HEK293 (cell line): ENCODE data around the gene RRP1B.

Source experiments
- CTCF ChIA-PET: fragments of 350-600 bp; formaldehyde crosslinking; extraction: SDS; loops from one replicate; lab custom pipeline; 2021; ENCODE audit warnings: antibody characterized with exemption; lab: Yijun Ruan, JAX
- POLR2A ChIA-PET: fragments of 300-600 bp; formaldehyde crosslinking; extraction: SDS; loops from one replicate; lab custom pipeline; 2020; ENCODE audit warnings: antibody characterized with exemption, inconsistent platforms; lab: Yijun Ruan, JAX
- H3K27ac ChIP-seq: fragments of 200-500 bp; sonication (Bioruptor generic); 2 replicates; pipeline ENCODE4 v1.5.1; 2014; ENCODE audit warnings: low read depth, low read length, control low read depth, inconsistent platforms; ENCODE audit errors: extremely low read depth
- H3K36me3 ChIP-seq, 2 experiments: fragments of 200-500 bp in 1 of 2; sonication (Bioruptor generic) in 1 of 2; 1 replicate in 1 of 2; 2 replicates in 1 of 2; pipeline ENCODE4 v1.5.1; 2014 to 2017; ENCODE audit warnings: inconsistent platforms in 2 of 2, low read length in 2 of 2; ENCODE audit not compliant: control insufficient read depth in 2 of 2, insufficient read depth in 1 of 2
- H3K4me1 ChIP-seq: fragments of 200-500 bp; sonication (Bioruptor generic); 2 replicates; pipeline ENCODE4 v1.5.1; 2014; ENCODE audit warnings: mild to moderate bottlenecking, low read length, inconsistent platforms; ENCODE audit not compliant: control insufficient read depth, insufficient read depth
- H3K4me3 ChIP-seq: 2 replicates; pipeline ENCODE4 v1.5.1; 2011; ENCODE audit warnings: low read depth, mild to moderate bottlenecking, control low read depth, low read length, moderate library complexity
- H3K9me3 ChIP-seq: fragments of 200-500 bp; sonication (Bioruptor generic); 2 replicates; pipeline ENCODE4 v1.5.1; 2014; ENCODE audit warnings: low read depth, low read length, inconsistent platforms; ENCODE audit not compliant: control insufficient read depth, insufficient read depth
- KLF1 ChIP-seq: fragments of 450-650 bp; formaldehyde crosslinking; IDR thresholded peaks from 2 replicates; pipeline ENCODE4 v1.5.1; 2016; ENCODE audit warnings: missing biosample characterization, missing genetic modification characterization
- MYNN ChIP-seq: fragments of 450-650 bp; formaldehyde crosslinking; IDR thresholded peaks from 2 replicates; pipeline ENCODE4 v1.5.1; 2016; ENCODE audit warnings: missing biosample characterization, missing genetic modification characterization, borderline replicate concordance
- SETDB1 ChIP-seq: IDR thresholded peaks from one replicate; pipeline ENCODE4 v1.6.1; 2017; ENCODE audit warnings: mild to moderate bottlenecking, low read length, moderate library complexity, mixed read lengths; ENCODE audit not compliant: insufficient read length
- ZFP41 ChIP-seq: fragments of 450-650 bp; formaldehyde crosslinking; IDR thresholded peaks from 2 replicates; pipeline ENCODE4 v1.5.1; 2016; ENCODE audit warnings: missing biosample characterization, missing genetic modification characterization, borderline replicate concordance
- ZNF138 ChIP-seq: fragments of 450-650 bp; formaldehyde crosslinking; IDR thresholded peaks from 2 replicates; pipeline ENCODE4 v1.5.1; 2016; ENCODE audit warnings: missing biosample characterization, missing genetic modification characterization, borderline replicate concordance
- ZNF335 ChIP-seq: fragments of 450-650 bp; formaldehyde crosslinking; conservative IDR thresholded peaks from 2 replicates; pipeline ENCODE4 v1.5.1; 2016; ENCODE audit warnings: missing biosample characterization, missing genetic modification characterization
- ZNF394 ChIP-seq: fragments of 450-650 bp; formaldehyde crosslinking; IDR thresholded peaks from 2 replicates; pipeline ENCODE4 v1.5.1; 2016; ENCODE audit warnings: missing biosample characterization, missing genetic modification characterization, mild to moderate bottlenecking, moderate library complexity, borderline replicate concordance
- ZNF416 ChIP-seq: fragments of 450-650 bp; formaldehyde crosslinking; IDR thresholded peaks from 2 replicates; pipeline ENCODE4 v1.5.1; 2016; ENCODE audit warnings: missing biosample characterization, missing genetic modification characterization
- ZNF423 ChIP-seq: fragments of 450-650 bp; formaldehyde crosslinking; IDR thresholded peaks from 2 replicates; pipeline ENCODE4 v1.5.1; 2016; ENCODE audit warnings: missing biosample characterization, missing genetic modification characterization
- ZNF560 ChIP-seq: fragments of 450-650 bp; formaldehyde crosslinking; IDR thresholded peaks from 2 replicates; pipeline ENCODE4 v1.5.1; 2017; ENCODE audit warnings: missing biosample characterization, missing genetic modification characterization, borderline replicate concordance
- ZNF561 ChIP-seq: fragments of 450-650 bp; IDR thresholded peaks from 2 replicates; pipeline ENCODE4 v1.5.1; 2018; ENCODE audit warnings: missing biosample characterization, missing genetic modification characterization, borderline replicate concordance
- ZNF571 ChIP-seq: fragments of 450-650 bp; formaldehyde crosslinking; IDR thresholded peaks from 2 replicates; pipeline ENCODE4 v1.5.0; 2017; ENCODE audit warnings: missing biosample characterization, missing genetic modification characterization
- ZNF610 ChIP-seq: fragments of 450-650 bp; formaldehyde crosslinking; IDR thresholded peaks from 2 replicates; pipeline ENCODE4 v1.5.1; 2016; ENCODE audit warnings: missing biosample characterization, missing genetic modification characterization, borderline replicate concordance
- ZNF707 ChIP-seq: fragments of 450-650 bp; formaldehyde crosslinking; IDR thresholded peaks from 2 replicates; pipeline ENCODE4 v1.5.1; 2016; ENCODE audit warnings: missing biosample characterization, missing genetic modification characterization
- ZNF792 ChIP-seq: fragments of 450-650 bp; formaldehyde crosslinking; IDR thresholded peaks from 2 replicates; pipeline ENCODE4 v1.5.1; 2016; ENCODE audit warnings: missing biosample characterization, missing genetic modification characterization
- ZNF830 ChIP-seq: fragments of 450-650 bp; IDR thresholded peaks from 2 replicates; pipeline ENCODE4 v1.5.0; 2018; ENCODE audit warnings: missing biosample characterization, missing genetic modification characterization, low read depth, mild to moderate bottlenecking, moderate library complexity
- TF ChIP-seq, protein P1 (sequence below): fragments of 450-650 bp; formaldehyde crosslinking; IDR thresholded peaks from 2 replicates; pipeline ENCODE4 v1.5.1; 2016; ENCODE audit warnings: missing biosample characterization, missing genetic modification characterization, borderline replicate concordance
- TF ChIP-seq, protein P2 (sequence below): fragments of 450-650 bp; formaldehyde crosslinking; IDR thresholded peaks from 2 replicates; pipeline ENCODE4 v1.5.1; 2016; ENCODE audit warnings: missing biosample characterization, missing genetic modification characterization
- TF ChIP-seq, protein P3 (sequence below): fragments of 450-650 bp; formaldehyde crosslinking; IDR thresholded peaks from 2 replicates; pipeline ENCODE4 v1.5.1; 2016; ENCODE audit warnings: missing biosample characterization, missing genetic modification characterization
- TF ChIP-seq, protein P4 (sequence below): fragments of 450-650 bp; formaldehyde crosslinking; IDR thresholded peaks from 2 replicates; pipeline ENCODE4 v1.5.1; 2016; ENCODE audit warnings: missing biosample characterization, missing genetic modification characterization
- TF ChIP-seq, protein P5 (sequence below): fragments of 450-650 bp; formaldehyde crosslinking; IDR thresholded peaks from 2 replicates; pipeline ENCODE4 v1.5.1; 2016; ENCODE audit warnings: missing biosample characterization, missing genetic modification characterization

RRP1B gene

DNA sequence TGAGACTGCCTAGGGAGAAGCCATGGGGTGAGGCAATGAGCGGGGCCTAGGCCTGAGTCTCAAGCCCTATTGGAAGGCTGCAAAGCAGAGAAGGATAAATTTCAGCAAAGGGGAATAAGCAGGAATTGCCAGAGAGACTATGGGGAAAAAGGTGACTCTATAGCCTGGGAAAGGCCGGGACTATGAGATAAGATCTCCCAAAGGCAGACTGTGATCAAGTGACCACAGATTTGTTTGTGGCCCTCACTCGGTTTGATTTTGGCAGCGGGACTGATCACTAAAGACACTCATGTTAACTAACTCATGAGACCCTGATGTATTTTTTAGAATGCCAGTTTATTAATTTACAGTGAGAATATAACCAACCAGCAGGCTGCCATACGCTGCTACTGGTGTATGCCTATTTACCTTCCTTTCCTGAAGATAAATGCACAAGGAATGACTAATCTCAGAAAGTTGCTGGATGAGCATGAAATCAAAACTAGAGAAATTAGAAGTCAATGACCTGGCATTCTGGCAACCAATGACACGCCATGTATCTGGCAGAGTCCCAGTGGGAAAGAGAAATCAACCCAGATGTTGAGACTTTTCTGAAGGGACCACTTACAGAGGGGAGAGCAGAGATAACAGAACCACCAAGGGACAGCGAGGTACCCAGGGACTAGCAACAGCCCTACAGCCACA is 4.4 kb upstream of the RRP1B start:
- no peak overlapping the region for H3K27ac ChIP-seq
- POLR2A ChIA-PET: no interaction called here
- no peak for TF ChIP-seq MYNN (tag by site-specific recombination)
- no peak overlapping the region for H3K4me3 ChIP-seq
- no peaks in the 10 kb centered on the region for H3K36me3 ChIP-seq
- H3K4me1 ChIP-seq: no peaks in the 10 kb centered on the region
- no peaks in the 10 kb centered on the region for H3K9me3 ChIP-seq
- CTCF ChIA-PET: no interaction called here

DNA sequence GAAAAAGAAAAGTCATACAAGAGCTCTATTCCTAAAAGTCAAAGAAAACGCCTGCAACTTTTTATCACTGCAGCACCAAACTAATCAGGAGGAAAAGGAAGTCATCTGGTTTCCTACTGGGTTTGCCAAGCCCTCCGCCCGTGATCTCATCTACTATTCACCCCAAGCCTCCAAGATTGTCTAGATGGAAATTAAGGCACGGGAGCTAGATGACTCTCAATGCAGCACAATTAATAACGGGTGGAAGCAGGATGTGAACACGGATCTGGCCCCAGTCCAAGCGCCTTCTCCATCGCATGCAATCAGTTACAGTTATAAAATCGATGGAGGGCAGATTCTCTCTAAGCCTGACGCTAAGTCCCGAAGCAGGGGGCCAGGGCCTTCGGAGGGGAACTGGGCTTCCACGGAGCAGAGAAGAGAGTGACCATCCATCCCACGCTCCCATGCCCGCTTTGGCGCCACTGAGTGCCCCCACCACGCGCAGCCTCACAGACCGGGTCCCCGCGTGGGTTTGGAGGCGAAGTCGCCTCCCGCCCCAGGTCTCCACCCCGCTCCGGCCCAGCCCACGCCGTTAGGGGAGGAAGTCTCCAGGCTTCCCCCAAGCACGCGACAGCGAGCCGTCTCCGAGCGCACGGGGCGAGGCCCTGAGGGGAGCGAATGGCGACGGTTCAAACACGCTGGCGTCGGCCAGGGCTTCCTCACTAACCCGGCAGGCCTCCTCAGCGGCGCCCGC is 1.8 kb upstream of the RRP1B start:
- no peak overlapping the region for H3K27ac ChIP-seq
- ChIA-PET CTCF (interaction anchor here (0.6 to 1.3 kb wide), 4 partner anchors 10 to 45 kb away, joined by 3 to 5 read pairs (median 4); no protein-coding TSS in a partner anchor), POLR2A (no interaction called here)
- H3K4me1 ChIP-seq: peaks cover 9% of the 10 kb centered on the region; the same call in 1 of the 2 replicates
- H3K9me3 ChIP-seq: no peaks in the 10 kb centered on the region
- no peak for TF ChIP-seq SETDB1
- TF ChIP-seq, protein P1, sequence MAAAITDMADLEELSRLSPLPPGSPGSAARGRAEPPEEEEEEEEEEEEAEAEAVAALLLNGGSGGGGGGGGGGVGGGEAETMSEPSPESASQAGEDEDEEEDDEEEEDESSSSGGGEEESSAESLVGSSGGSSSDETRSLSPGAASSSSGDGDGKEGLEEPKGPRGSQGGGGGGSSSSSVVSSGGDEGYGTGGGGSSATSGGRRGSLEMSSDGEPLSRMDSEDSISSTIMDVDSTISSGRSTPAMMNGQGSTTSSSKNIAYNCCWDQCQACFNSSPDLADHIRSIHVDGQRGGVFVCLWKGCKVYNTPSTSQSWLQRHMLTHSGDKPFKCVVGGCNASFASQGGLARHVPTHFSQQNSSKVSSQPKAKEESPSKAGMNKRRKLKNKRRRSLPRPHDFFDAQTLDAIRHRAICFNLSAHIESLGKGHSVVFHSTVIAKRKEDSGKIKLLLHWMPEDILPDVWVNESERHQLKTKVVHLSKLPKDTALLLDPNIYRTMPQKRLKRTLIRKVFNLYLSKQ (tag by site-specific recombination): no peak
- TF ChIP-seq, protein P2, sequence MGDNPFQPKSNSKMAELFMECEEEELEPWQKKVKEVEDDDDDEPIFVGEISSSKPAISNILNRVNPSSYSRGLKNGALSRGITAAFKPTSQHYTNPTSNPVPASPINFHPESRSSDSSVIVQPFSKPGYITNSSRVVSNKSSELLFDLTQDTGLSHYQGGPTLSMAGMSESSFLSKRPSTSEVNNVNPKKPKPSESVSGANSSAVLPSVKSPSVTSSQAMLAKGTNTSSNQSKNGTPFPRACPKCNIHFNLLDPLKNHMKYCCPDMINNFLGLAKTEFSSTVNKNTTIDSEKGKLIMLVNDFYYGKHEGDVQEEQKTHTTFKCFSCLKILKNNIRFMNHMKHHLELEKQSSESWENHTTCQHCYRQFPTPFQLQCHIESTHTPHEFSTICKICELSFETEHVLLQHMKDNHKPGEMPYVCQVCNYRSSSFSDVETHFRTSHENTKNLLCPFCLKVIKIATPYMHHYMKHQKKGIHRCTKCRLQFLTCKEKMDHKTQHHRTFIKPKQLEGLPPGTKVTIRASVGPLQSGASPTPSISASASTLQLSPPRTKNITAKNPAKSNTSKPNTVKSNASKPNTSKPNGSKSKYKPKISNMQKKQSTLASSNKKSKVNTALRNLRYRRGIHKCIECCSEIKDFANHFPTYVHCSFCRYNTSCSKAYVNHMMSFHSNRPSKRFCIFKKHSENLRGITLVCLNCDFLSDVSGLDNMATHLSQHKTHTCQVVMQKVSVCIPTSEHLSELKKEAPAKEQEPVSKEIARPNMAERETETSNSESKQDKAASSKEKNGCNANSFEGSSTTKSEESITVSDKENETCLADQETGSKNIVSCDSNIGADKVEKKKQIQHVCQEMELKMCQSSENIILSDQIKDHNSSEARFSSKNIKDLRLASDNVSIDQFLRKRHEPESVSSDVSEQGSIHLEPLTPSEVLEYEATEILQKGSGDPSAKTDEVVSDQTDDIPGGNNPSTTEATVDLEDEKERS (tag by site-specific recombination): no peak
- TF ChIP-seq ZNF830 (tag by site-specific recombination): no peak
- TF ChIP-seq ZNF394 (tag by site-specific recombination): no peak
- TF ChIP-seq, protein P3, sequence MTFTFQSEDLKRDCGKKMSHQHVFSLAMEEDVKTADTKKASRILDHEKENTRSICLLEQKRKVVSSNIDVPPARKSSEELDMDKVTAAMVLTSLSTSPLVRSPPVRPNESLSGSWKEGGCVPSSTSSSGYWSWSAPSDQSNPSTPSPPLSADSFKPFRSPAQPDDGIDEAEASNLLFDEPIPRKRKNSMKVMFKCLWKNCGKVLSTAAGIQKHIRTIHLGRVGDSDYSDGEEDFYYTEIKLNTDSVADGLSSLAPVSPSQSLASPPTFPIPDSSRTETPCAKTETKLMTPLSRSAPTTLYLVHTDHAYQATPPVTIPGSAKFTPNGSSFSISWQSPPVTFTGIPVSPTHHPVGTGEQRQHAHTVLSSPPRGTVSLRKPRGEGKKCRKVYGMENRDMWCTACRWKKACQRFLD (tag by site-specific recombination): no peak
- TF ChIP-seq ZFP41 (tag by site-specific recombination): no peak
- TF ChIP-seq, protein P4, sequence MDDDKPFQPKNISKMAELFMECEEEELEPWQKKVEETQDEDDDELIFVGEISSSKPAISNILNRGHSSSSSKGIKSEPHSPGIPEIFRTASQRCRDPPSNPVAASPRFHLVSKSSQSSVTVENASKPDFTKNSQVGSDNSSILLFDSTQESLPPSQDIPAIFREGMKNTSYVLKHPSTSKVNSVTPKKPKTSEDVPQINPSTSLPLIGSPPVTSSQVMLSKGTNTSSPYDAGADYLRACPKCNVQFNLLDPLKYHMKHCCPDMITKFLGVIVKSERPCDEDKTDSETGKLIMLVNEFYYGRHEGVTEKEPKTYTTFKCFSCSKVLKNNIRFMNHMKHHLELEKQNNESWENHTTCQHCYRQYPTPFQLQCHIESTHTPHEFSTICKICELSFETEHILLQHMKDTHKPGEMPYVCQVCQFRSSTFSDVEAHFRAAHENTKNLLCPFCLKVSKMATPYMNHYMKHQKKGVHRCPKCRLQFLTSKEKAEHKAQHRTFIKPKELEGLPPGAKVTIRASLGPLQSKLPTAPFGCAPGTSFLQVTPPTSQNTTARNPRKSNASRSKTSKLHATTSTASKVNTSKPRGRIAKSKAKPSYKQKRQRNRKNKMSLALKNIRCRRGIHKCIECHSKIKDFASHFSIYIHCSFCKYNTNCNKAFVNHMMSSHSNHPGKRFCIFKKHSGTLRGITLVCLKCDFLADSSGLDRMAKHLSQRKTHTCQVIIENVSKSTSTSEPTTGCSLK (tag by site-specific recombination): no peak
- TF ChIP-seq ZNF610: no peak
- TF ChIP-seq, protein P5, sequence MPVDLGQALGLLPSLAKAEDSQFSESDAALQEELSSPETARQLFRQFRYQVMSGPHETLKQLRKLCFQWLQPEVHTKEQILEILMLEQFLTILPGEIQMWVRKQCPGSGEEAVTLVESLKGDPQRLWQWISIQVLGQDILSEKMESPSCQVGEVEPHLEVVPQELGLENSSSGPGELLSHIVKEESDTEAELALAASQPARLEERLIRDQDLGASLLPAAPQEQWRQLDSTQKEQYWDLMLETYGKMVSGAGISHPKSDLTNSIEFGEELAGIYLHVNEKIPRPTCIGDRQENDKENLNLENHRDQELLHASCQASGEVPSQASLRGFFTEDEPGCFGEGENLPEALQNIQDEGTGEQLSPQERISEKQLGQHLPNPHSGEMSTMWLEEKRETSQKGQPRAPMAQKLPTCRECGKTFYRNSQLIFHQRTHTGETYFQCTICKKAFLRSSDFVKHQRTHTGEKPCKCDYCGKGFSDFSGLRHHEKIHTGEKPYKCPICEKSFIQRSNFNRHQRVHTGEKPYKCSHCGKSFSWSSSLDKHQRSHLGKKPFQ: no peak
- TF ChIP-seq ZNF416 (tag by site-specific recombination): no peak
- TF ChIP-seq ZNF571 (tag by site-specific recombination): no peak
- no peak for TF ChIP-seq ZNF707
- TF ChIP-seq ZNF560 (tag by site-specific recombination): no peak
- TF ChIP-seq ZNF335 (tag by site-specific recombination): no peak
- no peak for TF ChIP-seq KLF1 (tag by site-specific recombination)
- TF ChIP-seq ZNF792: no peak
- TF ChIP-seq ZNF138 (tag by site-specific recombination): no peak
- no peak for TF ChIP-seq ZNF561 (tag by site-specific recombination)
- TF ChIP-seq ZNF423 (tag by site-specific recombination): no peak
- peaks cover 0 to 15% of the 10 kb centered on the region in 2 experiments; a peak in 1 of 3 replicates for H3K36me3 ChIP-seq
- H3K4me3 ChIP-seq: no peak overlapping the region
